Measurements from ENCODE around the gene RASSF1. TPM values are rescaled to one million over a fixed set of nuclear protein-coding genes. Genes with fewer than 3 reads are reported as not detected.

The RASSF1 gene
- polyA plus RNA-seq, 2 of the 4 experiments (the other 2 are of a cell fraction): 14.4 to 15.4 TPM

GRCh38 chr3:50355829-50356552, 15.4 kb upstream of the RASSF1 start:
- no peak for ATAC-seq
- TF ChIP-seq CBX8 (IDR thresholded peaks at IDR 0.05) (no peak), REST (IDR thresholded peaks at IDR 0.05) (no peak), HDAC2 (IDR thresholded peaks at IDR 0.05) (no peak), RARB (CRISPR knock-in tag; IDR thresholded peaks at IDR 0.05) (no peak), NPAS2 (CRISPR knock-in tag; IDR thresholded peaks at IDR 0.05; ENCODE audit: borderline replicate concordance) (no peak)
- H3K4me1 ChIP-seq: peaks cover 41% of the 10 kb centered on the region
- ChIA-PET CTCF (interaction anchor here (0.6 to 2.6 kb wide), 6 partner anchors 9 to 216 kb away, joined by 3 to 16 read pairs (median 4); no protein-coding TSS in a partner anchor), POLR2A (no interaction called here)
- no peaks in the 10 kb centered on the region for H3K9me3 ChIP-seq
- H3K4me3 ChIP-seq: no peak overlapping the region
- no peak overlapping the region for H3K27ac ChIP-seq
- 84% methylated on average over 4 of the region's 5 CpGs for WGBS (ENCODE audit: missing lambda C conversion rate)
- no peak for FAIRE-seq
- no peak for DNase-seq (ENCODE audit: low read depth in 1 of 2, low spot score in 1 of 2)
- H3K4me2 ChIP-seq: 0 out of 3 replicates have a peak overlapping the region, but pooled peaks have one; percentile 95

GRCh38 chr3:50354850-50355249, 14.2 kb upstream of the RASSF1 start:
- FAIRE-seq: no peak
- POLR2A ChIA-PET: no interaction called here

More at GRCh38 chr3:50354850-50355249, 14.2 kb upstream of the RASSF1 start:
- no peak for DNase-seq (ENCODE audit: low read depth in 1 of 2, low spot score in 1 of 2)
- no peak for ATAC-seq
- Histone ChIP-seq H3K4me2 (no peak overlapping the region), H3K4me1 (peaks cover 43% of the 10 kb centered on the region), H3K4me3 (no peak overlapping the region), H3K9me3 (no peaks in the 10 kb centered on the region), H3K27ac (no peak overlapping the region)
- WGBS (ENCODE audit: missing lambda C conversion rate): 92% methylated on average over 3 of the region's 7 CpGs
- TF ChIP-seq FOSL2 (IDR thresholded peaks at IDR 0.05) (no peak), FOSL2 (CRISPR knock-in tag; IDR thresholded peaks at IDR 0.05) (no peak), HES2 (IDR thresholded peaks at IDR 0.05) (no peak), KDM1A (IDR thresholded peaks at IDR 0.05; ENCODE audit: low read depth) (no peak), NPAS2 (CRISPR knock-in tag; IDR thresholded peaks at IDR 0.05; ENCODE audit: borderline replicate concordance) (no peak), CTCF (IDR thresholded peaks at IDR 0.05) (no peak), JUNB (IDR thresholded peaks at IDR 0.05) (no peak), RNF2 (IDR thresholded peaks at IDR 0.05; ENCODE audit: borderline replicate concordance, low read depth) (no peak), RAD21 (conservative IDR thresholded peaks at IDR 0.05 in 1 of 2, IDR thresholded peaks at IDR 0.05 in 1 of 2) (no peak), EHF (CRISPR knock-in tag; IDR thresholded peaks at IDR 0.05) (no peak), CHD4 (IDR thresholded peaks at IDR 0.05; ENCODE audit: borderline replicate concordance) (no peak), NFE2L2 (conservative IDR thresholded peaks at IDR 0.05; ENCODE audit: low read length) (no peak), PHF8 (IDR thresholded peaks at IDR 0.05; ENCODE audit: borderline replicate concordance, low read depth) (no peak), HOXB13 (CRISPR knock-in tag; IDR thresholded peaks at IDR 0.05; ENCODE audit: low read depth) (no peak), POLR2A (IDR thresholded peaks at IDR 0.05; ENCODE audit: low read length) (no peak), E2F6 (IDR thresholded peaks at IDR 0.05; ENCODE audit: borderline replicate concordance, low read depth) (no peak)
- CTCF ChIA-PET: interaction anchor here (0.8 to 1.7 kb wide), 3 partner anchors 16 to 197 kb away, joined by 3 to 4 read pairs (median 3); no protein-coding TSS in a partner anchor
